Stimulated activated naive CD4-positive, alpha-beta T cell treated with Interleukin-2 at 50 U/mL for 16 hours (primary cell): ENCODE results near the gene EEF1AKMT2.
"Not testable (repeated sequence)": the region's sequence is repeated elsewhere in the genome, so short reads cannot be mapped to it uniquely, and the experiment has no call there.

ENCODE experiments used
- DNase-seq: peaks from one replicate; lab custom pipeline; 2025; lab: John Stamatoyannopoulos, UW

The EEF1AKMT2 gene

DNA sequence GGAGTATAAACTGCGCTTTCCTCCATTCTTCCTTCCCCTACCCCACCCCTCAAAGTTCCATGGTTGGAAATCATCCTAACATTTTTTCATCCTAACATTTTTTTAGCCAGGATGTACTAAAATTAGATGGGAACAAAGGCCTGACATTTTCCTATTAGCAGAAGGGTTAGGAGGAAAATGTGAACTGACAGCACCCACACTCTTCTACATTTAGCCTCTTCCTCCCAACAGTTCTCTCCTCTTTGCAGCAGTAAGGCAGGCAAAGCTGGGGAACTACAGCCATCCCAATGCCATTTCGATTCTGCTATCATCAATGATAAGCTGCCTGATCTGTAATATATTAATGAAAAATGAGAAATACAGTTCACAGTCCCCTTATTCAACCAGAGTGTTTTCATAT lies 36.1 kb downstream of the EEF1AKMT2 start:
- no peak for DNase-seq

- DNase-seq = no peak
Measured at GRCh38 chr10:124754227-124754626, 37.5 kb downstream of the EEF1AKMT2 start.

- no peak for DNase-seq
Measured at GRCh38 chr10:124748953-124749645, 42.6 kb downstream of the EEF1AKMT2 start.

DNA sequence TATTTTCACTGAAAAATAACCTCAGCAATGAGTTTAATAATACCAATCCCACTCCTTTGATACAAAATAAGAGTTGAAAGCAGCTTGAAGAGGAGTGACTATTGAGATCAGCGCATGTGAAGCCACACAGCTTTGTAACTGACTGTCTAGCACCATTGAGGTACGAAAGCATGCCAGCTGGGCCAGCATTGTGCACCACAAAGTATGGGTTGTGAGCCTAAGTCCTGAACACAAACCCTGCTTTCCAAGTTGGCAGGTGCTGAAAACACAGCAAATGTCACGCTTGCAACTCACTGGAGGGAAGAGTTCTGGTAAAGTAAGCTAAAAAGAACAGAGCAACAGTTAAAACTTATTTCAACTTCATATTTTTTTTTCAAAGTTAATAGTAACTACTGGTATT lies 43.5 kb downstream of the EEF1AKMT2 start:
- DNase-seq = no peak

- DNase-seq = no peak
Measured at GRCh38 chr10:124747745-124748144, 43.9 kb downstream of the EEF1AKMT2 start.

DNA sequence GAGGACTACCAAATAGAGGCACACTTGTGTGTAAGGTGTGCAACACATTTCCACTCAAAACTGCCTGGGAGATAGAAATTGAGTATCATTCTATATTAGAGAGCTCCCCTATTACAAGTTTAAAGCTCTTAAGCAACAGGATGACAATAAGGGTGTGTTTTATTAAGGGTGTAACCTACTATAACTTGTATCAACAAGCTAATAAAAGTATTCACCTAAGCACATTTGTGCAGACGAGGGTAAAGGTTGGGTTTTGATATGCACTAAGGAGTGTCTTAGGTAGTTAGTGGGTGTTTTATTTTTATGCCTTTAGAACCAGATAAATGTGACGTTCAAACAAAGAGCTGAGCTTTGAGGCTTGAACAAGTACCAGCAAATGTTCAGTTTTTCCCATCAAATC lies 44.7 kb downstream of the EEF1AKMT2 start:
- no peak for DNase-seq

- DNase-seq = not testable (repeated sequence)
Measured at GRCh38 chr10:124746447-124746846, 45.2 kb downstream of the EEF1AKMT2 start.

- no peak for DNase-seq
Measured at GRCh38 chr10:124745673-124746072, 46.0 kb downstream of the EEF1AKMT2 start.

GRCh38 chr10:124745252-124745651 lies 46.4 kb downstream of the EEF1AKMT2 start:
- no peak for DNase-seq

GRCh38 chr10:124744102-124745050 lies 47.3 kb downstream of the EEF1AKMT2 start, which contains the start of gene FAM53B:
TSS of gene FAM53B (minus strand) at chr10:124744378. CDS start at chr10:124706713, 37,665 bp downstream.
- peak; percentile 77 for DNase-seq

DNA sequence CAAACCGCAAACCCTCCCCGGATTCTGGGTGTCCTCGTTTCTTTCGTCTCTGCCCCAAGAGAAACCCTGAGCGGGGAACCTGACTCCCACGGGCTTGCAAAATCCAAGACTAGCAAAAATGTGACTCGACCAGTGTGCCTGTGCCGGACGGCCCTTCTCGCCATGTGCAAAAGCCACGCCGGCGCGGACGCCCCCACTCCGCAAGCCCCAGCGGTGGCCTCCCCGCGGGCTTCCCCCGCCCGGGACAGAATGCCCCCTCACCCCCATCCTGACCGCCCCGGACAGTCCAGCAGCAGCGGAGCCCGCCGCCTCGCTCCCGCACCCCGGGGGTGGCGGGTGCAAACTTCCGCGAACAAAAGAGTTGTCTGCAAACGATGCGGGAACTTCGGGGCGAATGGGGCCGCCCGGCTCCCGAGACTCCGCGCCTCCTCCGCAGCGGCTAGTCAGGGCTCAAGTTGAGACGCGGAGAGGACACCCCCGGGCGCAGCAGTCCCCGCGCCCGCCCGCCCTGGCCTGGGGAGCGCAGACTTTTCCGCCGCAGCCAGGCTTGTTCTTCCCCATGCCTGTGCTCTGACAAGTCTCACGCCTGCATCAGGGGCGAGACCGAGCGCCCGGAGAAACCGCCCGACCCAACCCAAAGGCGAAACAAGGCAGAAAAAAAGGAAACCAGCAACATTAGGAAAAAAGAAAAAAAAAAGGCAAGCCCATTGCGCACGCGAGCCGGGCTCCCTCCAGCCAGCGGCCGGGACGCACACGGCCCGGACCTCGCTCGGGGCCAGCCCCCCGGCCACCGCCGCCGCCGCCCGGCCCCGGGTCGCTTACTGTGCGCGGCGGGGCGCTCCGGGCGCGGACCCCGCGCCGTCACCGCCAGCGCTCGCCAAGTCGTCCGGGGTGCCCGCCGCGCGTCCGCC lies 48.2 kb downstream of the EEF1AKMT2 start:
- peak; percentile 30 for DNase-seq

DNA sequence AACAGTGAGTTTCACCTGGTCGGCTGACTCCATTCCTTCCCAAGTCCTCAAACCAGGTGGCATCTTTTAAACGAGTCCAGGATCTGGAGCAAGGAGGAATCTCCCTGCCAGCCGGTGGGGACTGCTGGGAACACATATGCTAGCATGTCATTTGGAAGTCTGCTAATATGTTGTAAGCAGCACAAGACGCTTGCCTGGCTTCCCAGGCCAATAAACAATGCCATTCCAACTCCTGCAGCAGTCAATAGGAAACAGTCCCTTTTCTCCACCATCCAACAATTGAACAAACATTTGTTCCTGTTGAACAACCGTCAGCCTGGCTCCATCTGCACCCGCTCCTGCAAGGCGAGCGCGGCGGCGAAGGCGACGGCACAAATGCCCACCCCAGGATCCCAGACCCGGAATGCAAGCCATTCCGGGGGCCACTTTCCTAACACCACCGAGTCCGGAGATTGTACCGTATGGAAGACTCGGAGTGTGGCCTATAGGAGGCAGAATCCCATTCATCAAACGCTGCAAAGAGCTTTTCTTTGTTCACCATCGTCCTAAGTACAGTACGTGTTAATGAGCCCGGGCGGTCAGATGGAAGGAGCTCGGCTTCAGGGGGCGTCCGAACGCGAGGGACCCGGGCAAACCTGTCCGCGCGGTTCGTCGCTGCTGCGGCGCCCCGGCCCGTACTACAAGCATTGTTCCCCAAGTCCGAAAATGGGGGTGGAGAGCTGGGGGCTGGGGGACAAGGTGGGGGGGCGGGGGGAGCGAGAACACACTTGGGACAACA lies 49.1 kb downstream of the EEF1AKMT2 start:
- DNase-seq = no peak

GRCh38 chr10:124741922-124742412 lies 49.7 kb downstream of the EEF1AKMT2 start:
- peak; percentile 35 for DNase-seq

DNA sequence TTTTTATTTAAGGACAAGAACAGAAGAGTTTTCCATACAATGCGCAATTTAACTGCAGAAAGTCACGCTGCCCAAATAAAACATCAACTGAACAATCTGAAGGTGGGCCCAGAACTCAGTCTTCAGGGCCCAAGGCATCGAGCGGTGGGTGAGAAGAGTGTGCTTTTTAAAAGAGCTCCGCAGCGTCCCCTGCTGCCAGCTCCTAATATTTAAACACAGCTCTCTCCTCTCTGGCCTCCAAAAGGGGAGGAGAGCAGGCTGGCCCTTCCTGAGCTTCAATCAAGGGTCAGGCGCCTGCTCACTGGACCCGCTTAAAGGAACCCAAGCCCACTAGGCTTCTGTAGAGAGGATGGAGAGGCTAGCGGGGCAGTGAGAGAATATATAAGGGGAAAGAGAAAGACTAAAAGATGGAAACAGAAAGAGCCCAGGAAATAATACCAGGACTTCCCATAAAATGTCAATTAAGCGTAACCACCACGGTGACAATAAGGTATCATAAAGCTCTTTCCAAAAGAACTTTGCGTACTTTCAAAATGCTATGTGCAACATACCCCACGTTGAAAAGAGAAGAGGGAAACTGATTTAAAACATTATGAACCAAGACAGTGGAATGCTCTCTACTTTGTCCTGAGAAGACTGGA lies 50.3 kb downstream of the EEF1AKMT2 start:
- peak; percentile 71 for DNase-seq

DNA sequence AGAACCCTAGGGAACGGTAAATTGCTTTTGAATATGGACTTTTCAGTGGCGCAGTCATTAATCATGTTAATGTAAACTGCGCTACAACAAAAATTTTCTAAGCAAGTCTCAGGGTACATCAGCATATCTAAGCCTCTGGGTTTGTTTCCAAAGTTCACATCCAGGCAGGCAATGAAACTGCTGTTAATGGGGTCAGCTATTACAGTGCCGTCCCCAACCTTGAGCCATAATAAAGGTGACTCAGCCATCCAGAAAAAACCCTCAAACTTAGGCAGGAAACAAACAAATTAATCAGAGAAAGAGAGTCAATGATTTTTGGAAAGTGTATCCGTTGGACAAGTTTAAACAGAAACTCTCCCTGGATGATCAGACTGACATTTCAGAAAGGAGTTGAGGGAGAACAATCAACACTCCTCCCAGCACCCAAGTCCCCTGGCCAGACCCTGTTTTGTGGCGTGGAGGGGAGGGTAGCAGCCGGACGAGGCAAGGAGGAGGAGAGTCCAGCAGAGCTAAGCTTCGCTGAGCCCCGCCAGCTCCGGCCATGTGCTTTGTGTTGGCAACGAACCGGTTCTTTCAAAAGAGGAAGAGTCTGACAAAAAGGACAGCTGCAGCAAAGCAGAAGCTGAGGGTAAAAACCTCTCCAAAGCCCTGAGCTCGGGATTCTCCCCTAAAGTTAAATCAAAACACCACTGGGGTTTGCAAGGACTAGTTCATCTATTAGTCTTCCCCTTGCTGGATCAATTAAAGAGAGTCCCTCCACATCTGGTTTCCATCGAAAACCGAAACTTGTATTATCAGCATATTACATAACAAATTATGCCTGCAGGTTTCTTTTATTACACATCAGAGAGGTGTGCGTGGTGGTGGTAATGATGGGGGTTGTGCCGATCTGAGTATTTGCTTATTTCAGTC lies 51.1 kb downstream of the EEF1AKMT2 start:
- DNase-seq = no peak

DNA sequence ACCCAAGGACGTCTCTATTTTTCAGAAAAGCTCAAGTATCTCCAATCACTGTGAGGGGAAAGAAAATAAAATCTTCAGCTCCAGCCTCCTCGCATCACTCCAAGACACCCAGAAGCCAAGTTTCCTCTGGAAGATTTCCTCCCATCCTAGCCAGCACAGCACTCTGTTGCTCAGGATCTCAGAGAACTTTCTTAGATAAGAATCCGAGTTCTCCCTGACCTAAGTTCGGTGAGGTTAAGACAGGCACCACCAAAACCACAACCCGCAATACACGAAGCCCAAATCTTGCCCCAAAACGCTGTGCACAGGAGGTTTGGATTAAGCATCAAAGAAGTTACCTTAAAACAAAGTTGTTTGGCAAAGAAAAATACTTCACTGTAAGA lies 51.7 kb downstream of the EEF1AKMT2 start:
- DNase-seq = no peak

- DNase-seq = no peak
Measured at GRCh38 chr10:124739119-124739921, 52.4 kb downstream of the EEF1AKMT2 start.

DNA sequence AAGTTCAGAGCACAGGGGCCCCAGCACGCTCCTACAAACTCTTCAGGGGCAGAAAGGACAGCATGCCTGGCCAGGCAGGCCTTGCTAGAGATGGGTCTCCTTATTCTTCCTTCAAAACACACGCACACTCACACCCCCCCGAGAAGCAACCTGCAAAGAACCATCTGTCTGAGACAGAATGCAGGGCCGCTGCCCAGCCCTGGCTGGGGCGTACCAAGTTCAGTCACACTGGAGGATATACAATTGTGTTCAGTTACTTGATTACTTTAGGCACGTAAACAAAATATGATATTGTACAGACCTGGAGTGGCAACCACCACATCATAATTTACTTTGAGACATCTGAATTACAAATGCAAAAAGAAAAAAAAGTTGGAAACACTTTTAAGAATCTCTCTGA lies 53.2 kb downstream of the EEF1AKMT2 start:
- DNase-seq = no peak

GRCh38 chr10:124737708-124738107 lies 54.0 kb downstream of the EEF1AKMT2 start:
- no peak for DNase-seq
